Activated T-helper 1 cell treated with Interleukin-2 at 50 U/mL for 16 hours (primary cell): Measurements from ENCODE around the gene HBS1L.

Experiments
- DNase-seq: peaks from one replicate; pipeline ENCODE4 v3.0.0-alpha.2; 2020; ENCODE audit warnings: low read depth

The HBS1L gene

DNA sequence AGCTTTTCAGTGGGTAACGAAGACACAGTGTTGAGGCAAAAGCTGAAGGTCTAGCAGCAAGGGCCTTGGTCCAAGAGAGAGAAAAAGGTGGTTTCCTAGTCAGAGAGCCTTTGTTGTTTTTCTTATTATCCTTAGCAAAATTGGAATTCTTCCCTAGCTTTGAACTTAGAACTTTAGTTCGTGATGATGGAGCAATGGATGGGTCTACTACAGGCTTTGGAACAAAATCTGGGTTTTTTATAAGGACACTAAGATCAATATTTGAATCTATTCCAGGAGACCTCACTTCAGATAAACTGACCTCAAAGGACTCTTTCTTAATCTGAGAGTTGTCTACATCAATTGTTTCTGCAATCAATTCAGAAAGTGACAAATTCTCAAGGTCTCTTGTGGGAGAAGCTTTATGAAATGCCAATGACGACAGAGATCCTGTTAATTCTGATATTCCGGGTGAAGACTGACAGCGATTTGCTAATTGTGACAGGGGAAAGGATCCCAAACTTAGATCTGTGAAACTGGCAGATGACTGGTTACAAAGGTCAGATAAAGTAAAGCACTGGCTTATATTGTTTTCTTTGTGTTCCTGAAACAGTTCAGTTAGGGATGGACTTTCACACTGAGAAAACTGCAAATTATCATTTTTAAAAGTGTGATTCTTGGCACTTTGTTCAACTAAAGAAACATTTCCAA, 17.7 kb downstream of the HBS1L start:
- DNase-seq = no peak

DNA sequence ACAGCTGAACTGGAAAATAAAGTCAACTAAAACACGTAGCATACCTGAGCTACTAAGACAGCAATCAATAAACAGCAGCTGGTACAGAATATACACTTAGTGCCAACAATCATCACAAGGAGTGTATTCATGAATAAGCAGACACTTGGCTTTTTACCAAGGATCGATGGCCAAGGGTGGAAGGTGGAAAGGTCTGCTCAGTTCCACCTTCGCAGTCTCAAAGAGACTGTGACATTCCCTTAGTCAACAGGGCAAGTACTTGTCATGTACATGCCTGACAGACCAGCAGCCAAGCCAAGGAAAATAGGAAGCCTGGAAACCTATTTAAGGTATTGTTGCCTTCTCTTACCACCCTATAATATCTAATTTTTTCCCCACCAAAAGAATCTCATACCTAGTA, 21.4 kb downstream of the HBS1L start:
- DNase-seq = no peak

DNA sequence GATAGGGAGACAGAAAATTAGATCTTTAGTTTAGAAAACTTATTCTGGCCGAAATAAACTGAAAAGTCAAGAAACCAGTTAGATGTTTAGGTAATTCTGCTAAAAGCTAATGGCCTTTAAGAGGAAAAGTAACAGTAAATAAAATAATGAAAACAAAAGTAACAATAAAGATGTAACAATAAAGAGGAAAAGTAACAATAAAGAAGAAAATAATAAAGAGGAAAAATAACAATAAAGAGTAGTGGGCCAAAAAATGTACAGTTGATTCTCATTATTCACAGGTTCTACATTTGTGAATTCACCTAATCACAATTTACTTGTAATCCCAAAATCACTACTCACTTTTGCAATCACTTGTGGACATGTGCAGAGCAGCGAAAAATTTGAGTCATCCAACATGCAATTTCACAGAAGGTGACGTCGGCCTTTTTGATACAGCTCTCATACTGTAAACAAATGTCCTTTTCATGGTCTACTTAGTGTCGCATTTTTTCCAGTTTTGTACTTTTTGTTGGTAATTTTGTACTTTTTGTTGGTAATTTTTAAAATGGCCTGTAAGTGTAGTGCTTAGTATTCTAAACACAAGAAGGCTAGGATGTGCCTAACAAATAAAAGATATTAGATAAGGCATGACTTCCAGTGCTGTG, 24.0 kb downstream of the HBS1L start:
- no peak for DNase-seq

DNA sequence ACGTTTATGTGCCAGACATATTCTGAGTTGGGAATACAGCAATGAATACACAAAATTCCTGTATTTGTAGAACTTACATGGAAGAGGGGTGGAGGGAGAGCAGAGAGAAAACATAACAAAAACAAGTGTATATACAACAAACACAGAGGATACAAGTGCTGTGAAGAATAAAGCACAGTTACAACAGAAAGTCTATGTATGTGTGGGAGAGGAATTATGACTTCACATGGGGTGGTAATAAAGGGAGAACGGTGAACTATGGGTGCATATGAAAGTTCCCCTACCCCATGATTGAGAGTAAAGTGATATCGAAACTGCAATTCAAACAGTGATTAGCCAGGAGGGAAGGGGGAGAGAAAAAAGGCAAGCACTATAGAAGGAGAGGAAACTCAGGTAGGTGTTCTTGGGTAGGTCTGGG, 24.6 kb downstream of the HBS1L start:
- DNase-seq = no peak

DNA sequence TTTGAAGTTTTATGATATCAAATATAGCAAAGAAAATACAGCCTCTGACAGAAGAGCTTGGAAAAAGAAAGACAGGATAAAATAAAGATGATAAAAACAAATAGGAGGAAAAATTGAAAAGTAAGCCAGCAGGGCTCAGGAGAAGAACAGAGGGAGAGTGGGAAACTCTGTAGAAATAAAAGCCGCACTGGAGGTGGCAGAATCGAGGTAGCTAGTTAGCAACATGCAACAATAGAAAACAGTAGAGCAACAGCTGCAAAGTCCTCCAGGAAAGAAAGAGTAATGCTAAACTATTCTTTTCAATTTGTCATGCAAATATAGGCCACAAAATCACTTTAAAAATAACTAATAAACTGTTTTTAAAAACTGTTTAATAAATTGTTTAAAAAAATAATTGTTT, 28.8 kb downstream of the HBS1L start:
- no peak for DNase-seq

DNA sequence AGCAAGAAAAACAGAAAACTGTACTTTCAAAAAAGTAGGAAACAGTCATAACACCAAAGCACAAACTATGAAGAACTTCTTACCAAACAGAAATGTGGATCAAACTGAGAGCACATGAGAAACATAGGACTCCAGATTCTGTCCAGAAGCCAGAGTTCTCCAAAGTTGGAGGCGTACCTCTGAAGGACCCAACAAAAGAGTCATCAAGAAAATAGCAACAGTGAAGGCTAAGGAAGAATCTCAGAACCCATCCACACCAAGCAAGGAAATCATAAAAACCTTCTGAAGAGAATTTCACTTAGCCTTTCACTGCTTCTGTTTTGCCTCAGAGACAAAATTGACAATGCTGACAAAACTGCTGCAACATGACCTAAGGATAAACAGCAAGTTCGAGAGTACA, 29.4 kb downstream of the HBS1L start:
- DNase-seq = no peak

DNA sequence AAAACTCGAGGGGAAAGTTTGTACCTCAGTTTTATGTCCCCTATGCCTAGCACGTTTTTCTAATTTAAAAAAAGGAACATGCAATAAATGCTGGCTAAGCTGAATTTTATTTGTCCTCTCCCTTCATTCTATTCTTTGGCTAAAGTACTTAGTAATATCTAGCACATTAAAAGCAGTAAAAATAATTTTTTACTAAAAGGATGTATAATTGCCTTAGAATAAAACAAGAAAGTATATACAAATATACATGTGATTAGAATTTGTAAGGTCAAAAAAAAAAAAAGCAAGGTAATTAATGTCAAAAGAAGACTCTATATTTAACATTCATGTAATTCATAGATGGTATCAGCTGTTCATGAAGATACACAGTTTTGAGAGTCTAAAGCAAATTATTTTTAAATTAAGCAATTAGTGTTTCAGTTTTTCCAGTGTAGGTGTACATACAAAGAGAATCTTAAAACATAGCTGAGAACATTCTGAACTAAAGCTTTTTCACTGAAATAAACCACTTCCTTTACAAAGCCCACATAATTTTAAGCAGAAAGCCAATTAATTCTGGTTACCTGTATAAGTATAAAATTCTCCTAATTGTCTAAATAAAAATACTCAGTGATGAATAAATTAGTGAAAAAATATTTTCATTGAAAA, 32.4 kb downstream of the HBS1L start:
- DNase-seq = no peak

DNA sequence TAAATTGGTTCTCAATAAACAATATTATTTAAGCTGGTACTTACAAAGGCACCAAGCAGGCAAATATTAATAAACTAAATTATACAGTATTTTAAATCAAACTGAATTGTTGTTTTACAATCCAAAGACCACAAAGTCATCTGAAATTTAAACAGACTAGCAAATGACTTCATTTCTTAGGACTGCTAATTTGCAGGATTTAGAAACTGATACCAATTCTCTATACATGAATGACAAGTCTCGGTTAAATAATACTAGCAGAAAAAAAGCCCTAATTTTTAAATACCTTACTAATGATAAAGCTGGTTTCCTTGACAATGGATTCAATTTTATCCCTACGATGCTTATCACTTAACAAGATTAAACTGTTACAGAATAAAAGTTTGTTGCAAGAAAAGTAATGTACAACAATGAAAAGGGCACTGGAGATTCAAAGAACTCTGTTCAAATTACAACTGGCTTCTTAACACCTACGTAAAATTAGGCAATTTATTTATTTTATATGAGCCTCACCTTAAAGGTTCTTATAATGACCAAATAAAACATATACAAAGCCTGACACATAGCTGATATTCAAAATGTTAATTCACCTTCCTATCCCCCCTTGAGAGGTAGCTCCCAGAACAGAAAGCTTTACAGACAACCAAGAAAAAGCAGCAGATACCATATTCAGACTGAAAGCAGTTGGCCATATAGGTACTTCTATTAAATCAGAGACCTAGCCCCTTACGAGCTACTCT, 33.1 kb downstream of the HBS1L start:
- no peak for DNase-seq

DNA sequence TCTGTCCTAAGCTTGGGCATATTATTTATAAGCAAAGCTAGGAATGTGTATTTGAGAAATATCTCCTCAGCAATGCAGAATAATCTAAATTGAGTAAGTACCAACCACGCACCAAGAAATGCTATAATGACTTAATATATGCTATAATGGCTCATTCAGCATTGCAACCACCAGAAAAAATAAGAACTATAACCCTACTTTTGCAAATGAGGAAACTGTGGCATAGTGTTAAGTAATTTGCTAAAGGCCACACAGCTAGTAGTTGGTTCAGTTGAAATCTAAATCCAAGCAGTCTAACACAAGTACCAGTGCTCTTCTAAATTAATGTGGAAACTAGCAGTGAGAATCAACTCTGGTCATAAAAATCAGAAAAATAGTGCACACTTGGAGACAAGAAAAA, 35.7 kb downstream of the HBS1L start:
- DNase-seq = no peak

DNA sequence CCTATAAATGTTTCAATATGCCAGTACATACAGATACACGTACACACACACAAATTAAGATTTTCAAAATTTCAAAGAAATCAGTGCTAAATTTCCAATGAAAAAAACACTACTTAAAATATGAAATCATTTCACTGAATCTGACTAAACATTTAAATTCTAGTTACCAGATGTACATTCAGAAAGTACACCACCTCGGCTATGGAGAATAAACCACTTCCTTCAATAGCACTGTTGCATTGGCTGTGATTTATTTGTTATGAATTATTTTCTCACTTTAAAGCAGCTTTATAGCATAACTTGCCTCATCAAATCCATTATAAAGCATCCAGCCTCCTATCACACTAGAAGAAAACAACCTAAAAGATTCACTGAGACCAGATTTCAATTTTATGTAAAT, 36.6 kb downstream of the HBS1L start:
- no peak for DNase-seq

DNA sequence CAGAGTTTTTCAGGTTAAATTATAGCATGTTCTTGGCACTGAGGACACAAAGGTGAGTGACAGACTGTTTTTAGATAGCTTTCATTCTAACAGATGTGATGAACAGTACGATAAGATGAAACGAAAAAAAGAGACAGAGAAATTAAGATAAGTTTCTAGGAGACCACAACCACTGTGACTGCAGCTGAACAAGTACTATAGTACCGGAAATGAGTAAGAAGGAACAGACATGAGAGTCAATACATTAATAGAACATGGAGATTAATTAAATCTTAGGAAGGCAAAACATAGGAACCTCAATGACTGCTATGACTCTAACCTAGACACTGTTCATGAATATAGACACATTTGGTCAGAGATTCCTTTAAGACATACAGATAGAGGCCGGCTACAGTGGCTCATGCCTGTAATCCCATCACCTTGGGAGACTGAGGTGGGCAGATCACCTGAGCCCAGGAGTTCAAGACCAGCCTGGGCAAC, 40.2 kb downstream of the HBS1L start:
- no peak for DNase-seq

DNA sequence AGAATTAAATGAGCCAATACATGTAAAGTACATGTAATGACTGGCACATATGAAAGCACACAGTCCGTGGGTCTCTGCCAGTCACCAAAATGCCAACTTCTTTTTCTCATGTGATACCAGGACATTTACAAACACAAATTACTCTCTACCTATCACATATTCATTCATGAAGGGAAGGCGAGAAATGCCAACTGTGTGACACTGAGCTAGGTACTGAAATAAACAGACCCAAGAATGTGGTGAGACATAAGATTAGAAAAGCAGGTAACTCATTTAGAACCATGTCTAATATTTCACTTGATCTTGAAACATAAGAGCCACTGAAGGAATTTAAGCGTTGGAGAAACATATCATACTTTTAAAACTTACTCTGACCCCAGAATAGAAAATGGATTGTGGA, 41.4 kb downstream of the HBS1L start:
- DNase-seq = no peak

DNA sequence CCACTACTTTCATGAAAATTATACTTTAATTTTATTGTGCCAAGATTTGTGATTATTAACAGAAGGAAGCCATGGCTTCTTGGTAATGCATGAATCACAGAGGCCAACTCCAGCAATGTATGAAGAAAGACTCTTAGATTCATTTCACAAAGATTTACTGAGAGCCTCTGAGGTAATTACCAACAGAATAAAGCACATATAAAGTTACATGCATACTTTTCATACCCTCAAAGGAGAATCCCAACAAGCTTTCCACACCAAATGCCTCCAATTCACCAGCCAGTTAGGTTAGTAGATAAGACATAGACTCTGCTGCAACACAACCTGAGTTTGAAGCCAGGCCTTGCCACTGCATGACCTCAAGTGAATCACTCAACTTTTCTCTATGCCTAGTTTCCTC, 41.9 kb downstream of the HBS1L start:
- DNase-seq = no peak

DNA sequence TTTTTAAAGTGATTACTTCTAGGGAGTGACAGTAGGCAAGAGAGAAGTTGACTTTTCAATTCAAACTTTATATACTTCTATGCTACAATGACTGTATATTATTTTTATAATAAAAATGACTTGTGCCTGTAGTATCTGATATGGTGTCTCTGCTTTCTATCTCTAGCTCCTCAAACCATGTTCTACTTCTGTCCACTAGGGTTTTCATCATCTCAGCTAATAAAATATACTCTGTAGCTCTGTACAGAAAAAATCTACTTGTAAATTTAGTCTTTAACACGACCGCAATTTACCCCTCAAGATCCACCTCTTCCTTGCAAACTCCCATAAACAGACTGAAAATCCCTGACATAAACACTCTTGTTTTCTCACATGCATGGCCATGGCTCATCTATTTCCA, 42.3 kb downstream of the HBS1L start:
- no peak for DNase-seq

DNA sequence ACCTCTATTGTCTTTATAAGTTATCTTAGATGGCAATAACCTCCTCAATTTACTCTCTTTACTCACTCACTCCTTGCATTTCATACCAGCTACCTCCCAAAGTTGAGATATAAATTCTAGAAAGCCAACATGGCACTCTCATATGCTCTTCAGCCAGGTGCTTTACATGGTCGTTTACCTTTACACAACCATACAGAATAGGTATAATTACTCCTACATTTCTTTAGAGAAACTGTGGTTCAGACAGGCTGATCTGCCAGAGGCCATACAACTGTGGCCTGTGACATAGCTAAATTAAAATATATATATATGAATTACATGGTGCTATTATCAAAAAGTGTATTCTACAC, 45.7 kb downstream of the HBS1L start:
- no peak for DNase-seq

DNA sequence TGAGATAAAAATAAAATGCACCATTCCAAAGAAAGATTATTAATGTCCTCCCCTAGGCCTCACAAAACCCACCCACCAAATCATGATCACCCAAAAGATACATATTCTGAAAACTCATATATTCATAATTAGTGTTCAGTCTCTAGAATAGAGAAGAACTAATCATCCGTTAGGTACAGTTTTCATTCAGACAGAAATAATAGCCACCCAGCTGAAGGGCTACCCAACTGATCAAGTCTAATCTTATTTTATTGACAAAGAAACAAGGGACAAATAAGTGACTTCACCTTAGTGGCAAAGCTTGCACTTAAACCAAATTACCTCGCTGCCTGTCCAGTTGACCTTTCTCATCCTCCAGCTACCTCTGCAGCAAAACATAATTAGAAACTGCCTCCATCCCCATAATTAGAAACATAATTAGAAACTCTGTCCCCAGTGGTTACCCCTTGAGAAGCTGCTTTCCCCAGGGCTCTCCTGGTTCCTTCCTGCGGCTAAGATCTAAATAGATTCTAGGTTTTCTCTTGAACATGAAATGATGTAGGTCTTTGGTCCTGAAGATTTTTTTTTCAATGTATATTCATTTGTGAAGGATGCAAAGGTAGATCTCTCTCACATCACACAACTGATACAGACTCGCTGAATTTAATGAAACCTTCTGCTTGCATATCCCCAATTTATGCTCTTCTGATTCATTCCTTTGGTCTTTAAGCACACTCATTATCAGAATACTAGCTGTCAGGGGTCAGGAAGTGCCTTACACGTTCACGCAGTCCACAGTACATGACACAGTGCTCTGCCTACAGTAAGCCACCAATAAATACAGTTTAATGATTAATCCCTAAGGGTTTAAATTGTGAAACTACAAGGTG, 46.3 kb downstream of the HBS1L start:
- no peak for DNase-seq

DNA sequence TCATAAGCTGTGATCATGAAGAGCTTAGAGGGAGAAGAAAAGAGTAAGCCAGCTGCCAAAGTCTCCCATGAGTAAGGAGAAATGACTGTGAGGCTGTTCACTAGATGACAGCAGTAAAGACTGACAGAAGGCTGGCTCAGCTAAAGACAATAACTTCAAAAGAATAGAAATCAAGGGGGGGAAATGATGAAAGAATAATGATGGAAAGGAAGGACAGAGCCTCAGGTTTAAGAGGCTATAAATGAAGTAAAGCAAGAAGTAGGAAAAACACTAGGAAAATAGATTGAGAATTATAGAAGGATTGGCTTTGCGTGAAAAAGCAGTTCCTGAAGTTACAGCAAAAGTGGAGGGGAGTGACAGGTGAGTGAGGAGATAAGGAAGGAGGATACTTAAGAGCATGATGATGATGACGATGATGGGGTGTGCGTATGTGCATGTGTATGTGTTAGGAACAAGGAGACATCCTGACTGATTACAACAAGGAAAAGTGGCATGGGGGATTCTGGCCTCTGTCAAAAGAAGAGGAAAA, 48.2 kb downstream of the HBS1L start:
- no peak for DNase-seq

DNA sequence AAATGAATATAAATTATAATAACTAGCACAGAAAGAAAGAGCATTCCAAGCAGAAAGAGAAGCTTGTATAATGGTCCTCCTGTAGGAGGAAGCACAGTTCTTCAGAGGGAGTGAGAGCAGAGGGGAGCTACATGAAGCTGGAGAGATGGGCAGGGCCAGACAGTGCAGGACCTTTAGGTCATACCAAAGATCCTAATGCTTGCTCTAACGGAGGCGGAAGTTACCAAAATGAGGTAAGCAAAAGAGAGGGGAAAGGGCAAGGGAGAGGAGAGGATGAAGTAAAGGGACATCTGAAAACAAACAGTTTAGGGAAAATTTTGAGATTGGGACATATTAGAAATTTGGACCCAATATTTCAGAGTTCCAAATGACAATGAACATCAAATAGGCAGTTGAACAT, 50.2 kb downstream of the HBS1L start:
- no peak for DNase-seq

DNA sequence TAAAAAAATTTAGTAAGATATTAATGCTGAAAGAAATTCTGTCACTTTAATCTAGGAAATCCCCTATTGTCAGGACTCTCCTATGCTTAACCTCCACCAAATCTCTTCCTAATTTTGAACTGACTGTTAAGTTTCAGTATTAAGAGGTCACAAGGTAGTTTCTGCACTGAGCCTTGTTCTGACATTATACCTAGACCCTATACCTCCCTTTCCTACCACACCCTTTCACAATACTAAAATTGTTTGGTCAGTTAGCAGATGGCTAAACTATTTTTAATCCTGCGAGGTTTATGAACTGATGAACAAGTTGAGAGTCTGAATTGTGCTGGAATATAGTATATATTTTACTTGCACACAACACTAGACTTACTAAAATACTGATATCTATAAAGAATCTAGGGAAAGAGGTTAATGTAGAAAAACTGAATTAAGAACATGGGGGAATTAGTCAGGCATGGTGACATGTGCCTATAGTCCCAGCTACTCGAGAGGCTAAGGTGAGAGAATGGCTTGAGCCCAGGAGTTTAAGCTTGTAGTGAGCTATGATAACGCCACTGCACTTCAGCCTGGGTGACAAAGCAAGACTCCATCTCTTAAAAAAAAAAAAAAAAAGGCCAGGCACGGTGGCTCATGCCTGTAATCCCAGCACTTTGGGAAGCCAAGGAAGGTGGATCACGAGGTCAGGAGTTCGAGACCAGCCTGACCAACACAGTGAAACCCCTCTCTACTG, 51.5 kb downstream of the HBS1L start:
- DNase-seq = no peak

DNA sequence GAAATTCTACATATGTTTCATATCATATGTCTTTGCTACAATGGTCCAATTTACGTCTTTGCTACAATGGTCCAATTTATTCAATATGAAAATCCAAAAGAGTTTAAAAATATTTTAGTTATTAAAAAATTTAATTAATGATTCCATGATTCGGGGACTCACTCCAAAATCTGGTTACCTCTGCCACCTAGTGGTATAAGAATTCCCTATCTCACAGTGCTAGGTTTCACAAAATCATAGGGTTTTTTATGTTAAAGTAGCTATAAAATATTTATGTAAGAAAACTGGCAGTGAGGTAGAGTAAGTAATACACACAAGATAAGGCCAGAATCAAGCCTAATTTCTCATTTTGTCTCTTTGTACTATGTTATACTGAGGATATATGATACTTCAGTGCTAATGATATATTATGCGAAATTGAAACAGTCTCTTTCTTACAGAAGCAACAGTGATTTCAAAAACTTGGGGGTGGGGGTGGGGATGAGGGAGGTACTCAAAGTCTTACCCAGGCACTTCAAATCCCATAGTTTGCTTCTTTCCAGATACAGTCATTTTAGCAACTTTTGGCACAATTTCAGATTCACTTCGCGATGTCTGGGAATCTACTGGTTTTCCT, 52.3 kb downstream of the HBS1L start:
- no peak for DNase-seq

DNA sequence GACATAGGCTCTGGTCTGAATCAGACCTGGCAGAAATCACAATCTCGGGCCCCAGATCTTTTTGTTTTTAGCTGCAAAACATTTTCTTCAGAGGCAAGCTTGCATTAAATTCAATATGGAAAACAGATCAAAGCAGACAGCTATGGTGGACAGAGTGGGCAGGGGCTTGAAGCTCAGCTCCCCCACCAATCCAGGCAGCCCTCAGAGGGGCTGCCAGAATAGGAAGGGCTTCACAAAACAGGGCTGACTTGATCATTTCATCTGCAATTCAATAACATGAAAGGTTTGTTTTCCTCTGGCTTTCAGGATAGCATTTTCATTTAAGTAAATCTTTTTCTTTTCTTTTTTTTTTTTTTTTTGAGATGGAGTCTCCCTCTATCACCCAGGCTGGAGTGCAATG, 55.5 kb downstream of the HBS1L start:
- no peak for DNase-seq
